Caki2 (cell line): Measurements from ENCODE around the gene CARMIL3. TPM values are rescaled to one million over a fixed set of nuclear protein-coding genes. Genes with fewer than 3 reads are reported as not detected.
"Not testable (repeated sequence)": the region's sequence is repeated elsewhere in the genome, so short reads cannot be mapped to it uniquely, and the experiment has no call there.

Experiments
- DNase-seq: peaks from one replicate; pipeline ENCODE4 v3.0.0-alpha.2; 2015; ENCODE audit warnings: low read depth
- in situ Hi-C: cut with HindIII; loops from 2 replicates; pipeline ENCODE4 v1.10.0; 2016; ENCODE audit warnings: low sequenced_read_pairs, low pct_unique_long_range_greater_than_20kb, mixed read lengths
- total RNA-seq: library from RNA; depleted of rRNA; stranded (reverse); fragments of >200 nt; shearing (Covaris generic); gene quantifications from 2 replicates; pipeline ENCODE4 v1.2.3, GENCODE V29; 2014; ENCODE audit warnings: low replicate concordance

The CARMIL3 gene
- total RNA-seq, 1 experiment from 2014 or later = not detected

- peak; percentile 80 for DNase-seq
- in situ Hi-C loops = no loop called here
Observed at GRCh38 chr14:24036169-24036962, 15.4 kb upstream of the CARMIL3 start.

- in situ Hi-C loops, DNase-seq: not testable (repeated sequence)
Observed at GRCh38 chr14:24036963-24037657, 14.7 kb upstream of the CARMIL3 start.

GRCh38 chr14:24037658-24038037 is 14.2 kb upstream of the CARMIL3 start:
- in situ Hi-C loops = no loop called here
- DNase-seq = no peak

DNA sequence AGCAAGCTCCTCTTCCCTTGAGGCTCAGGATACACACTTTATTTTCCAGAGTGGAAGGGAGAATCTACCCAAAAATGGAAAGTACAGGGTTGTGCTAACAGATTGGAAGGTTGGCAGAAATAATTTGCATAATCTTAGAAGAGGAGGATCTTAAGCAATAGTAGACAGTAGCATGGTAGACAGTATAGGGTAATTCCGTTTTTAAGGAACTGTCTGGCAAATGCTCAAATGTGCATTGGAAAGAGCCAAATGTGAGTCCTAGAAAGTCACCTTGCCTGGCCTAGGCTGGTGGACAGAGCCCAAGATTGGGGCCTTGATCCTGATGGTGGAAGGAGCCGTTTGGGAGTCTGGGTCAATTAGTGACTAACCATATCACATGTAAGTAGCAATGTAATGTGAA is 13.1 kb upstream of the CARMIL3 start:
- DNase-seq = no peak
- in situ Hi-C loops = no loop called here

DNA sequence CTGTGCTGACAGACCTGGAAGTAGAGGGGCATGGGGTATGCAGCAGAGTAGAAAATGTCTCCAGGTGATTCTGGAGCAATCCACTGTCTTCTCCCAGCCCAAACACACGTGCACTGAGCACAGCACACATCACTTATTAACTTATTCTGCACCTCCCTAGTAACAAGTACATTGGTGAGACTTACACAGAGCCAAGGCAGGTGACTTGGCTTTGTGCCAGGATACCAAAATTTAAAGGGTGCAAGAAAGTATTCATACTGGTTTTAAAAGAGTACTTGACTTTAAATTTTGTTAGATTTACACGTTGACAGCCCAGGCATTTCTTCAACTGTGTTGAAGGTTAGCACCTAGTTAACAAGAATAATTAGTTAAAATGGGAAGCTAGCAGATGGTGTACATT is 11.1 kb upstream of the CARMIL3 start:
- DNase-seq = no peak
- in situ Hi-C loops = no loop called here

DNA sequence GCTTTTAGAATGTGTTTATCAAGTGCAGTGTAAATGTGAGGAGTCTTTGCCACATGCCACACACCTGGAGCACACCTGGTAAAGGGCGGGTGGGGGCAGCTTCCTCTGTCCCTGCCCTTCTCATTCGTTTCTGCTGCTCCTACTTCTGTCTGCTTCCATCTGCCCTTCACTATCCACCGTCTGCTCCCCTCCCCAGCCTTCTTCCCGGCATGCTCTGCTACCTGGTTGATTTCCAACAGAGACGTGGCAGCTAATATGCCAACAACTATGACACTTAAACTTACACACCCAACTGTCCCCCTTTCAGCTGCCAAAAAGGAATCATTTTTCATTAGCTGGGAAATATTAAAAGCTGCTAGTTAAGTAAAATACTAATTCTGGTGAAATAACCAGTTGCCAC is 9.1 kb upstream of the CARMIL3 start:
- DNase-seq = no peak
- in situ Hi-C loops = no loop called here

GRCh38 chr14:24049002-24049401 is 2.8 kb upstream of the CARMIL3 start:
- in situ Hi-C loops, DNase-seq: not testable (repeated sequence)

DNA sequence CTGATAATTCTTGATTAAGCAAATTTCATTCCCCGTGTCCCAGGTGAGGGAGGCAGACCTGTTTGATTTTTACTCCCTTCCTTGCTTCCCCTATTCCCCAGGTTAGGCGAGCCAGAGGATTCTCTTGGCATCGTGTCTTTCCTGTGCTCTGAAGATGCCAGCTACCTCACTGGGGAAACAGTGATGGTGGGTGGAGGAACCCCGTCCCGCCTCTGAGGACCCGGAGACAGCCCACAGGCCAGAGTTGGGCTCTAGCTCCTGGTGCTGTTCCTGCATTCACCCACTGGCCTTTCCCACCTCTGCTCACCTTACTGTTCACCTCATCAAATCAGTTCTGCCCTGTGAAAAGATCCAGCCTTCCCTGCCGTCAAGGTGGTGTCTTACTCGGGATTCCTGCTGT is 1.1 kb upstream of the CARMIL3 start:
- in situ Hi-C loops, DNase-seq: not testable (repeated sequence)

- in situ Hi-C loops = no loop called here
- DNase-seq = no peak
Observed at GRCh38 chr14:24051176-24051788, 527 bp upstream of the CARMIL3 start.

DNA sequence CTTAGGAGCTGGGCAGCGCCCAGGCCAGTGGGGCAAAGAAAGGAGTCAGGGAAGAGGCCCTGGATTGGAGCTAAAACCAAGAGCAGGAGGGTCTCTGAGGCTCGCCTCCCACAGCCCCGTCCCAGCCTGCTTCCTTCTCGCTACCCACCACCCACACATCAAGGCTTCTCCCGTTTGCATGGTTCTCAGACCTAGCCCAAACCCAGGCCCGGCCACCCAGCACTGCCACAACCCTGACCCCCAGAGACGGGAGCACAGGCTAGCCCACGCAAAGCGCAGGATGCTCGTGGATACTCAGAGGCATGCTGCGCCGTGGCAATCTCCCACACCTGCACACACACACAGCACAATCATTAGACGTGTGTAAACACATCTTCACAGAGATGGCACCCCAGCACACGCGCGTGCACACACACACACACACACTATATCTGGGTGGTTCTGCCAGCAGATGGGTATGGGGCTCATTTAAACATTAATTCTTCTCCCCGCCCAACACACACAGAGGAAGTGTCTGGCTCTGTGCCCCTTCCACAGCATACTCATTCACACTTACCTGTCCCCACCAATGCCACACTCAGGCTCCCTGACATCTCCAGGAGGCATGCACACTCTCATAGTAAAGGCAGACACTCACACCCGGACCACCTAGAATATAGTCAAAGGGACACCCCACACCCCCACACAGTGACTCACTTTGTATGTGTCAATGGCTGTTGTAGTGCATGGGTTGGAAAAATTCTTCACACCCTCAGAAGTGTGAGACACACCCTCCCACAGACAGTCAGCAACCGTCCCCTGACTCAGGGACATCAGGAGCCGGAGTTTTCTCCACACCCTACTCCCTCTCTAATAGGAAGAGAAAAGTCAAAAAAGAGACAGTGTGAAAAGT is 1.1 kb downstream of the CARMIL3 start:
- DNase-seq = no peak

DNA sequence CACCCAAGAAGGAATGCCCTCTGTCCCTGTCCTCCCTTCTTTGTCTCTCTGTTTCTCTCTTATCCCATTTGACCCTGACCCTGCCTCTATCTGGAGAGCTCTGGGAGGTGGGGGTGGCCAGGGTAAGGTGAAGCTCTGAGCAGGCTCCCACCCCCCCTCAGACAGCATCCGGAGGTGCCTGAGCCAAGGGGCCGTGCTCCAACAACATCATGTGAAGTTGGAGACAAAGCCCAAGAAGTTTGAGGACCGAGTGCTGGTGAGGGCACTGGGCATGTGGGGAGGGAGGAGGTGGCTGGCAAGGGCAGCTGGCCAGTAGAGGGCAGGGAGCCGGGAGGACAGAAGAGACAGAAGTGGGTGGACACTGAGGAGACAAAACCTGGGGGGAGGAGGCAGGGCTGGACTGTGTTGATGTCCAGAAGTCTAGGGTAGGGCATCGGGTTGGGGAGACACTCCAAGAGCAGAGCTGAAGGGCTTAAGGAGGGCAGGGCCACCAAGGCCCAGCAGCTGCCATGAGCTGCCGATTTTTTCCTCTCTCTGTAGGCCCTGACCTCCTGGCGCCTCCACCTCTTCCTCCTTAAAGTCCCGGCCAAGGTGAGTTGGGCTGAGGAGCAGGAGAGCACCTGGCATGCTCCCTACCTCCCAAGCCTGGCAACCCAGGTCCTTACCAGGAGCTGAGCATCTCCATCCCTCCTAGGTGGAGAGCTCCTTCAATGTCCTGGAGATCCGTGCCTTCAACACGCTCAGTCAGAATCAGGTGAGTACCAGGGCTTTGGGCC is 1.9 kb downstream of the CARMIL3 start:
- no peak for DNase-seq
- in situ Hi-C loops = no loop called here

More for the DNA sequence above, 1.1 kb downstream of the CARMIL3 start:
- in situ Hi-C loops = no loop called here

- DNase-seq = no peak
- in situ Hi-C loops = no loop called here
Observed at GRCh38 chr14:24054324-24054641, 2.5 kb downstream of the CARMIL3 start.

- in situ Hi-C loops = no loop called here
- no peak for DNase-seq
Observed at GRCh38 chr14:24054646-24055045, 2.8 kb downstream of the CARMIL3 start.

DNA sequence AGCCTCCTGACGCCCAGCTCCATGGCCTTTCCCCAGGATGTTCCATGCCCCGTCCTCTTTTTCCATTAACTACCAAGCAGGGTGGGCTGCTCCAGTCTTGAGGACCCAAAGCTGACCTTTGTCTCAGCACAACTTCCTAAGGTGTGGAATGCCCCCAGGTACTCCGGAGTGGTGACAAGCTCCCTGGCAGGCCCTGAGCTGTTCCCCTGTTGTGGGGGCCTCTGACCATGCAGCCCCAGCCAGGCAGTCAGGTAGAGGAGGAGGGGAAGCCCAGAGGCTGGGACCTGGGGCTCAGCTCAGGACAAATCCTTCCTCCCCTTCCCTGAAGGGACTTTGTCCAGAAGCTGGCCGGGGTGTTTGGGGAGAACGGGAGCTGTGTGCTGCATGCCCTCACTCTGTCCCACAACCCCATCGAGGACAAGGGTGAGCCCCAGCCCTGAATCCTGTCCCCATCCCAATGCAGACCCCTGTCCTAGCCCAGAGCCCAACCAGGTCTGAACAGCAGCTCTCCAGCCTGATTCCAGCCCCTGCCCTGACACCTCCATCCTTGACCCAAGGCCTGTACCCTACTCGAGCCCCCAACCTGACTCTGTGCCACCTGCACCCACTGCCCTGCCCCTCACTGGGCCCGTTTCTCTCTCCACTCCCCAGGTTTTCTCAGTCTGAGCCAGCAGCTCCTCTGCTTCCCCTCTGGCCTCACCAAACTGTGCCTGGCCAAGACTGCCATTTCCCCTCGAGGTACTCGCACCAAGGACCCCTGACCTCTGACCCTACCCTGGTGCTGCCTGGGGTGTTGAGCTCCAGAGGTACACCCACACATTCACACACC is 4.4 kb downstream of the CARMIL3 start:
- in situ Hi-C loops = no loop called here

GRCh38 chr14:24056800-24057184 is 5.0 kb downstream of the CARMIL3 start:
- in situ Hi-C loops = no loop called here
- DNase-seq = no peak

More for the DNA sequence above, 4.4 kb downstream of the CARMIL3 start:
- no peak for DNase-seq

DNA sequence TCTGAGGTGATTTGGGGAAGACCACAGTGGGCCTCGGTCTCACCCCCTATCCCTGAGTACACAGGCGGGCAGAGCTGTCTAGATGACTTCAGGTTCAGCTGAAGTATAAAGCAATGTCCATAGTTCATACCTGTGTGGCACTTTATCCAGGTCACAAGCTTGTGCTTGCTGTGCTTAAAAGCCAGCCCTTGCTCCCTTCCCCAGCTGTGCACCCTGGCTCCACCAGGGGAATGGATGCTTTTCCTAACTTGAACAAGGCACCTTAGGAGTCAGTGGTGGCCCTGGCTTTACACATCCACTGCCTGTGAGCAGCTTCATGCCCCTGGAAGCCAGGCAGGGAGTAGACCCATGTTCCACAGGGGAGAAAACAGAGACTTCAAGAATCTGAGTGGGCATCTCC is 5.5 kb downstream of the CARMIL3 start:
- in situ Hi-C loops = no loop called here
- no peak for DNase-seq

- no peak for DNase-seq
- in situ Hi-C loops = no loop called here
Observed at GRCh38 chr14:24057867-24058259, 6.1 kb downstream of the CARMIL3 start.
